Subcutaneous abdominal adipose tissue (tissue), 5 donors: Measurements from ENCODE around the gene C17orf50.
A peak's percentile ranks its signal among the peaks of the same experiment; 100 is the strongest.

Source experiments
- H3K27ac ChIP-seq: one replicate; pipeline ENCODE4 v1.7.0; 2013; ENCODE audit warnings: low read depth, mild to moderate bottlenecking, inconsistent platforms, low read length, moderate library complexity
- H3K27me3 ChIP-seq, 5 donors: one replicate each; pipeline ENCODE4 v1.7.0; 2013; ENCODE audit warnings: low read length in 5 of 5, inconsistent platforms in 1 of 5; ENCODE audit not compliant: control insufficient read depth in 5 of 5, insufficient read depth in 4 of 5
- H3K36me3 ChIP-seq, 5 donors: one replicate each; pipeline ENCODE4 v1.7.0; 2013; ENCODE audit warnings: low read length in 5 of 5; ENCODE audit not compliant: control insufficient read depth in 5 of 5, insufficient read depth in 5 of 5
- H3K4me1 ChIP-seq, 5 donors: one replicate each; pipeline ENCODE4 v1.7.0; 2013; ENCODE audit warnings: low read length in 5 of 5, mild to moderate bottlenecking in 3 of 5, moderate library complexity in 1 of 5; ENCODE audit not compliant: control insufficient read depth in 5 of 5, insufficient read depth in 5 of 5
- H3K4me3 ChIP-seq, 5 donors: one replicate each; pipeline ENCODE4 v1.7.0; 2013; ENCODE audit warnings: low read length in 5 of 5, low read depth in 1 of 5
- H3K9ac ChIP-seq, 5 donors: one replicate each; pipeline ENCODE4 v1.7.0; 2013; ENCODE audit warnings: low read length in 5 of 5, mild to moderate bottlenecking in 4 of 5, moderate library complexity in 3 of 5
- H3K9me3 ChIP-seq, 5 donors: one replicate each; pipeline ENCODE4 v1.7.0; 2013; ENCODE audit warnings: low read length in 5 of 5; ENCODE audit not compliant: control insufficient read depth in 5 of 5
- donor health status: healthy.
- donor health status: healthy.
- donor health status: healthy.
- donor health status: healthy.
- donor health status: healthy.

The C17orf50 gene

DNA sequence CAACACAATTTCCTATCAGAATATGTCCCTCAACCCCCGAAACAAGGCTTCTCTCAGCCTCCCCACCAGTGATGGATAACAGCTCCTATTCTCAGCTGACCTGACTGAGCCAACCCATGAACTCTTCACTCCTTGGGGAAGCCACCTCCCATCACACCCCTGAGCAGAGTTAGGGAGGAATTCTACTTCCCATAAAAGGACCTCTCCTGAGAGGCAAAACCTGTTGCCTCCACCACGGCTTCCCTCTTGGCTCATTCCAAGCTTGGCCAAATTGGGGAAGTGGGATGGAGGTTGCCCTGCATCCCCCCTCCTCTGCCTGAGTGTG lies 34.9 kb upstream of the C17orf50 start:
- Histone ChIP-seq H3K4me1 (peaks cover 6 to 29% (median 23%) of the 10 kb centered on the region in 5 donors), H3K36me3 (peaks cover 17 to 45% (median 24%) of the 10 kb centered on the region in 5 donors), H3K9ac (no peak overlapping the region), H3K27me3 (no peaks in the 10 kb centered on the region), H3K9me3 (no peaks in the 10 kb centered on the region), H3K4me3 (no peak overlapping the region), H3K27ac (peak overlapping the region; percentile 32)

DNA sequence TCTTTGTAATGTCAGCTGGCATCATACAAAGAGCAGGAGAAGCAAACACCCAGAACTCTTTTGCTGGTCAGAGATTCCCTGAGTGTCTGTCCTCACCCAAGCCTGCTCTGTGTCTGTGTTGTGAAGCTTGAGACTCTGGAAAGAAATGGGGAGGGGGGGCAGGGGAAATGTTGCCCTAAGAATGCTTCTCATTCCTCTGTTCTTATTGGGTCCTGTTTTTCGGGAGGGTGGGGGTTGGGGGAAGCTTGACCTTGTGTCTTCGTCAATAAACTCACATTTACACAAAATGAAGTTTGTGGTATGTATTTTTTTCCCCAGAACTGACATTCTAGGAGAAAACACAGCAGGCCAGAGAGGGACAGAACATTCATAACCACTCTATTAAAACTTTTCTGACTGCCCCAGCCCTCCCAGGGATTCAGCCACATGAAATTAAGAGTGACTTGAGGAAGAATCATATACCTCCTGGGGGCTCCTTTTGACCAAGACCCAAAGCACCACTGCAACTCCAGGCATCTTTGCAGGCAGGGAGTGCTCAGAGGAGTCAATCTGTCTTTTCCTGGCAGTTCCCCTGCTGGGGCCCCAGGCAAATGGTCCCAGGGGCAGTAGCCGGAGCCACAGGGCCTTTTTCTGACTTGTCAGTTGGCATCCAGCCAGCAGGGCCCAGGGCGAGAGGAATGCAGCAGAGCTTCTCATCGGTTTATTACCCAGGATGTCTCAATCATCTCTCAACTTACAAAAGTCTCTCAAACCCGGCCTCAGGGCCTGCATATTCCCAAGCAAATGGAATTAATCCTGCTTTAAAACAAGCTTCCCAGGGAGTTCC lies 34.3 kb upstream of the C17orf50 start:
- Histone ChIP-seq H3K27ac (peak overlapping the region; percentile 78), H3K9me3 (no peaks in the 10 kb centered on the region), H3K4me3 (peak overlapping the region in 1 of 5 donors; percentile 7), H3K36me3 (peaks cover 17 to 41% (median 22%) of the 10 kb centered on the region in 5 donors), H3K9ac (peak overlapping the region in 1 of 5 donors; percentile 61), H3K4me1 (peaks cover 11 to 35% (median 29%) of the 10 kb centered on the region in 5 donors), H3K27me3 (no peaks in the 10 kb centered on the region)

DNA sequence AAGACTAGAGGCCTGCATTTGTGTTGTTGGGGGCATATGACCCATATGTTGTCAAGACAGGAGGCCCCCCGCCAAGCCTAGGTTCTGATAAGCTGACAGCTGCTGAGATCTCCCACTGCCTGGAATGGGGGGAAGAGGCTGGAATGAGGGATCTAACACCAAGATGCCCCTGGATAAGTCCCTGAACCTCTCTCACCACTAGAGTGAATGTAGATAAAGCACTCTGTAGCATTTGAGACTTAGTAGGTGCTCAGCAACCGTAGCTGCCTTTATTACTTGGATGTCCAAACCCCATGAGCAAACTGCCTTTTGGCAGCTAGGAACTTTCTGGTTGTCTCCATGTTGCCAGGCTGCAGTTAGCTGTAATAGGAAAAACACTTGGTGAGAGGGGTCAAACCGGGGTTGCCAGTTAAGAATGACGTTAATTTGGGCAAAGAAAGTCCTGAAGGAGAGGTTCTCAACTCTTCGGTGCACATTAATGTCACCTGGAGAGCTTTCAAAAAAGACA lies 33.7 kb upstream of the C17orf50 start:
- Histone ChIP-seq H3K27me3 (no peaks in the 10 kb centered on the region), H3K27ac (peak overlapping the region; percentile 78), H3K4me1 (peaks cover 11 to 39% (median 31%) of the 10 kb centered on the region in 5 donors), H3K9ac (peak overlapping the region in 1 of 5 donors; percentile 61), H3K4me3 (peak overlapping the region in 1 of 5 donors; percentile 7), H3K9me3 (no peaks in the 10 kb centered on the region), H3K36me3 (peaks cover 17 to 37% (median 22%) of the 10 kb centered on the region in 5 donors)

DNA sequence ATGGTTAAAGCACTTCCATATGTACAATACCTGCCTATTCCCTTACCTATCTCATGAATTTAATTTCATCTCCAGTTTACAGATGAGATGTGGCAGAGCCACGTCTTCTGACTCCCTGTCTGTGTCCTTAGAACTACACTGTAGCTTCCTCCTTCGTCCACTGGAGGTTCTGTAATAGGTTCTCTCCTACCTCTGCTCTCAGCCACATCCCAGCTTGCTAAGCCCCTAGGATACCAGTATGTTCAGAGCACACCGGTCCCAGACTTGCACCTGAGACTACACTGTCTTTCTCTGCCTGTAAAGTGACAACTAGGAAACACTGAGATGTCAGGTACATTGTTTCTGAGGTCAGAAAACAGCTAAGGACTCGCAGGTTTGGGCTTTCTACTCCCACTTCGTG lies 33.1 kb upstream of the C17orf50 start:
- Histone ChIP-seq H3K9ac (peak overlapping the region in 1 of 5 donors; percentile 61), H3K9me3 (no peaks in the 10 kb centered on the region), H3K4me1 (peaks cover 11 to 42% (median 37%) of the 10 kb centered on the region in 5 donors), H3K27me3 (no peaks in the 10 kb centered on the region), H3K36me3 (peaks cover 17 to 35% (median 22%) of the 10 kb centered on the region in 5 donors), H3K27ac (peak overlapping the region; percentile 78), H3K4me3 (no peak overlapping the region)

- H3K9me3 ChIP-seq, result no peaks in the 10 kb centered on the region
- no peak overlapping the region for H3K4me3 ChIP-seq
- no peak overlapping the region for H3K27ac ChIP-seq
- no peak overlapping the region for H3K9ac ChIP-seq
- peaks cover 8 to 30% (median 20%) of the 10 kb centered on the region in 5 donors for H3K36me3 ChIP-seq
- no peaks in the 10 kb centered on the region for H3K27me3 ChIP-seq
- H3K4me1 ChIP-seq, result peaks cover 11 to 43% (median 41%) of the 10 kb centered on the region in 5 donors
Observed at GRCh38 chr17:35728551-35728950, 32.1 kb upstream of the C17orf50 start.

DNA sequence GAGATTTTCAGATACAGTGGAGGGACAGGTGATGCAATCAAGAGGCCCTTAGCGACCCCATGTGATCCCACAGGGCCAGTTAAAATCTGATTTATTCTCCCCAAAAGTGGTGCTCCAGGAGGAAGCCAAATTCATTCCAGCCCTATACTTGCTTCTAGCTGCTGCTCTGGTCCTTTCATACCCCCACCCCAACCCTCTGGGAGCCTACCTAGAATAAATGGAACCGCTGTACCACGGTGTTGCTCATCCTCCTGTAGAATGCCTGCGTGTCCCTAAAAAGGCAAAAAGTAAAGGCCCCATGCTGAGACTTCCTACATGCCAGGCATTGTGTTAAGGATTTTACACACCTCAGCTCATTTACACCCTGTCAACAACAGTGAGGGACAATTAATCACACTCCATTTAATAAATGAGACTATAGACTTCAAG lies 31.3 kb upstream of the C17orf50 start:
- Histone ChIP-seq H3K9me3 (no peaks in the 10 kb centered on the region), H3K4me1 (peaks cover 11 to 43% (median 41%) of the 10 kb centered on the region in 5 donors), H3K9ac (no peak overlapping the region), H3K36me3 (peaks cover 0 to 22% (median 12%) of the 10 kb centered on the region in 5 donors), H3K27ac (no peak overlapping the region), H3K4me3 (no peak overlapping the region), H3K27me3 (no peaks in the 10 kb centered on the region)

GRCh38 chr17:35730400-35731005 lies 30.2 kb upstream of the C17orf50 start:
- H3K4me3 ChIP-seq, result no peak overlapping the region

DNA sequence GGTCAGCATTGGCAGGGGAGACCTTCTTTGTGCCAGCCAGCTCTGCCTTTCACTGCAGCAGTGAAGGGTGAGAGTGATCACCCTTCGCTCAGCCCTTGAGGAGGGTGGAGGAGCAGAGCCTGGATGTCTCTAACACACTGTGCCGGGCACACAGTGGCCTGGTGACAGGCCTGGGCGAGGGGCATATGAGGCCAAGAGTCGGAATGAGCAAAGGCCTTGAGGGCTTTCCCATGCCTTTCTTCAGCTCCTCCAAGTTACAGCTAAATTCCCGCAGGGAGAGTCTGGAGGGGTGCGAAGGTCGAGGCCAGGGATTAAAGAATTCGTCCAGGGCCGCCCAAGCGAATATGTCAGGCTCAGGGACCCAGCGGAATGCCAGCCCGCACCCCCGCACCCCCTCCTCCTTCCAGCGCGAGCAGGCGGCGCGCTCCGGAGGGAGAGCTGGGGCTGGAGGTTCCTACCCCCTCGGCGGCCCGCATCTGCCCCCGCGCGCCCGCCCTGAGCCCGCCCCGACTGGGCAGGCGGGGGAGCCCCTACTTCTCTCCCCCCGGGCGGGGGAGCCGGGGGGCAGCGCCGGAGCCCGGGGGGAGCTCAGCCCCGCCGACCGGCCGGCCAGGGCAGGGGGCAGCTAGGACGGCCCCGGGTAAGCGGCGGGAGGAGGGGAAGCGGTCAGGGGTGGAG lies 29.3 kb upstream of the C17orf50 start, which contains the start of gene RASL10B:
Gene RASL10B (plus strand): TSS at position 401 of the 678 bp plus-strand sequence. CDS start 3,546 bp downstream, outside the sequence.
- Histone ChIP-seq H3K4me1 (peaks cover 11 to 33% (median 32%) of the 10 kb centered on the region in 5 donors), H3K27ac (no peak within 1 kb of the TSS), H3K9me3 (no peaks in the 10 kb centered on the region), H3K4me3 (peak within 1 kb of the TSS; percentile 52 to 73 (median 54)), H3K36me3 (peaks cover 0 to 6% (median 0%) of the 10 kb centered on the region in 5 donors), H3K9ac (peak within 1 kb of the TSS in 4 of 5 donors; percentile 17 to 61 (median 35)), H3K27me3 (no peaks in the 10 kb centered on the region)

More at GRCh38 chr17:35730400-35731005, 30.2 kb upstream of the C17orf50 start:
- no peaks in the 10 kb centered on the region for H3K9me3 ChIP-seq
- no peak overlapping the region for H3K27ac ChIP-seq
- peaks cover 0 to 11% (median 2%) of the 10 kb centered on the region in 5 donors for H3K36me3 ChIP-seq
- H3K4me1 ChIP-seq, result peaks cover 11 to 42% (median 41%) of the 10 kb centered on the region in 5 donors
- H3K27me3 ChIP-seq, result no peaks in the 10 kb centered on the region
- peak overlapping the region in 1 of 5 donors; percentile 17 for H3K9ac ChIP-seq

- Histone ChIP-seq H3K9ac (peak overlapping the region in 4 of 5 donors; percentile 17 to 61 (median 35)), H3K36me3 (peaks cover 0 to 6% (median 0%) of the 10 kb centered on the region in 5 donors), H3K27ac (no peak overlapping the region), H3K4me3 (peak overlapping the region; percentile 18 to 73 (median 48)), H3K27me3 (no peaks in the 10 kb centered on the region), H3K4me1 (peaks cover 7 to 26% (median 24%) of the 10 kb centered on the region in 5 donors), H3K9me3 (no peaks in the 10 kb centered on the region)
Observed at GRCh38 chr17:35731917-35732805, 28.5 kb upstream of the C17orf50 start.
